NK-92 treated with Interleukin-12 subunit alpha and Interleukin-12 subunit beta, amount 100 ng/mL, for 24 hours (cell line): ENCODE results near the gene LRIT2.

Experiments
- DNase-seq: peaks from one replicate; lab custom pipeline; 2025; lab: John Stamatoyannopoulos, UW

Gene LRIT2

DNA sequence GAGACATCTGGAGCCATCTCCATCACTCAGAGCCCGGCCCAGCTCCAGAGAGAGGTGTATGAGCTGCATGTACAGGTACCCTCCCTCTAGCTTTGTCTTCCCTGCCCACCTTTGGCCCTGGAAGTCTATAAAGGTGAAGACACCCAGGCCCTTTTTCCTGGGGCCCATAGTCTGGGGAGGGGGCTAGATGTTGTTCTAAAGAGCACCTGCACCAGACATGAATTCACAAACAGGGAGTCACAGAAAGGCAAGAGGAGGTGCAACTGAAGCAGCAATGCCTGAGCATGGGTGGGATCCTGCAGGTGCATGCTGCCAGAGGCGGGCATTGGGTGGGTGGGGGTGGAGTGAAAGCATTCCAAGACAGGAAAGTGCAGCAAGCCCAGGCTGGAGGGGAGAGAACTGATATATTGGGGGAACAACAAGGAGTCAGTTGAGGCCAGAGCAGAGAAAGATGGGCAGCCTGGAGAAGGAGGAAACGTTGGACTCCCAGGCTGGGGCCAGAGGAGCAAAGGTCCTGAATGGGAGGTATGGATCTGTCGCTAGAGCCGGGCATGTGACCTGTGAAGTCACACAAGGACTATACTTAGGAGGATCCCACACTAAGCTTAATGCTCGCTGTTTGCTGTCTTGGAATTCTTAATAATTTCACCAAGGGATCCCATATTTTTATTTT lies 19.4 kb downstream of the LRIT2 start:
- no peak for DNase-seq

DNA sequence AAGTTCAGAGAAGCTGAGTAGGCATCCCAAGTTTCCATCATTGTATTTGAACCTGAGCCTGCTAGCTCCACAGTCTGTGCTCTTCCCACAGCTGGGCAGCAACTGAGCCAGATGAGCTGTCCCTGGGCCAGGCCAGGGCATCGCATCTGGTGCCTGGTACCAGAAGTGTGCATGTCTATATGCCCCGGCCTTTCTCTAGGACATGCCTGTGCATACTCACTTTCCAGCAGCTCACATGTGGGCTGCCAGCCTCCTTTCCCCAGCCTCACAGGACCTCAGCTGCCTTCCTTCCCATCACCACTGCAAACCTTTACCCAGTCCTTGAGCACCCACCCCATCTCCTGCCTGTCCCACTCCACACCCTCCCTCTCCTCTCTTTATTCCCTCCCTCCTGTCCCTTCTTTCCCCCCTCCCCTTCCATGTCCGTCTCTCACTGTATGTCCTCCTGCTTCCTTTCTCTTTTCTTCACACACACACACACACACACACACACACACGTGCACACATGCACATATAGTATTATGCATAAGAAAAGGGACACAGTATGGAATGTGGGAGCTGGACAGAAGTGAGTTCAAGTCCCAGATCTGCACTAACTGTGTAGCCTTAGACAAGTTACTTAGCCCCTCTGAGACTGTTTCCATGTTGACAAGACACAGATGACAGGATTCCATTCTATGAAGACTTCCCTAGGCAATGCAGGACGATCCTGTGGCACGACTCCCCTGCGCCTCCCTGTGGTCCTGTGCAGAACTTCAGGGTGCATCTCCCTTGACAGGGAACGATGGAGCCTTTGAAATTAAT lies 20.1 kb downstream of the LRIT2 start:
- DNase-seq, result peak; percentile 34

DNA sequence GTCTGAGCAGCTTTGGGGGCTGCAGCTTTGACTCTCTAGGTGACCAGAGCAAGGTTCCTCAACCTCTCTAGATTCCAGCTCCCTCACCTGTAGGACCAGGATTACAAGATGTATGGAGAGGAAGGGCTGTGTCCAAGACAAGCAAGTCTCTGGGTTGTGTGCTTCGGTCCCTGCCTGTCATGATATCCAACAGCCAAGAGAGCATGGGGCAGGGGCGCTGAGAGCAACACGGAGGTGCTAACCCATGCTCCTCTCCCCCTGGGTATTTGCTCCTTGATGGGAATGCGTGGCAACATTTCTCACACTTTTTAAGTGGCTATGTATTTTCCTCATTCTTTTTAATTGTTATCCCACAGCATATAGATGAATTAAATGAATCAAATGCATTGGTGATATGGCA lies 20.7 kb downstream of the LRIT2 start:
- no peak for DNase-seq

DNA sequence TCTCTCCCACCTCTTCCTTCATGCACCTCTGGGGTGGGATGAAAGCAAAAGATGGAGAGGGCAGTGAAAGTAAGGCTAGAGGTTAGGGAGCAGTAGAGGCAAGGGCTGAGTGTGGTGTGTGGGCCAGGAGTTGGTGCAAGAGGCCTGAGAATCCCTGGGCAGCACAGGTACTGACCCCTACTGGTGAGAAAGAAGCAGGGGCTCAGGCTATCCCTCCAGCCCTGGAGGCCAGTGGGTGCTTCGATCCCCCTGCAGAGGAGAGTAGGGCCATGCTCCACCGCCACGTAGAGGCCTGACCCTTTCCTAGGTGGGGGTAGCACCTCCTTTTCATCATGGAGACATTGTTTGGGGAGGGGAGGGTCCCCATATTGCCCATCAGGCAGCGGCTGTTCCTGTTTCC lies 21.2 kb downstream of the LRIT2 start:
- DNase-seq, result no peak

DNA sequence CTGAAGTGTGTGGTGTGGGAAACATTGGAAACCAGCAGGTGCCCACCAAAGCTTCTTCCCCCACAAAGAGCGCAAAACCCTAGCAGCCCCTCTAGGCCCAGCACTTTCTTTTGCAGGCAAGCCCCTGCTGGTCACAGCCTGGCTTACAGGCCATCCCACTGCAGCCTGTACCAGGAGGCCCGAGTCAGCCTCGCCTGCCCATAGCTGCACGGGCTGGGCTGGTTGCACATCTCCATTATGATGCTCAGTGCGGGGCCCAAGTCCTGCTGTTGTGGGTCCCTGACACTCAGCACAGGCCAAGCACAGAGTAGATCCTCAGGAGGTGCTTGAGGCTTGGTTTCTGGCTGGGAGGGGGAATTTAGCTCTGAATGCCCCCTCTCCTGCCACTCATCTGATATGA lies 23.0 kb downstream of the LRIT2 start:
- DNase-seq, result no peak

DNA sequence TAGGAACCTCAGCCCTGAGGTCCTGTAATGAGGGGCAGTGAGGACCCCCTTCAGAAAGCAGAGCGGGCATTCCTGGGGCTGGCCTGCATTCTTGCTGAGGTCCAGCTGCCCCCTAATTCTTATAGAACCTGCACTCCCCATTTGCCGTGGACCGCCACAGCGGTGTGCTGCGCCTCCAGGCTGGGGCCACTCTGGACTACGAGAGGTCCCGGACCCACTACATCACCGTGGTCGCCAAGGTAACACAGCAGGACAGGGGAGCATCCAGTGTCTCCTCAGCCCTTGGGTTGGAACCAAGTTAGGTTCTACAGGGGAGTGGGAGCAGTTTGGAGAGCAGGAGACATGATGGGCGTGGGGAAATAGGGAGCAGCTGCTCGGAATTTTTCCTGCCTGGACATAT lies 23.7 kb downstream of the LRIT2 start:
- DNase-seq, result no peak

DNA sequence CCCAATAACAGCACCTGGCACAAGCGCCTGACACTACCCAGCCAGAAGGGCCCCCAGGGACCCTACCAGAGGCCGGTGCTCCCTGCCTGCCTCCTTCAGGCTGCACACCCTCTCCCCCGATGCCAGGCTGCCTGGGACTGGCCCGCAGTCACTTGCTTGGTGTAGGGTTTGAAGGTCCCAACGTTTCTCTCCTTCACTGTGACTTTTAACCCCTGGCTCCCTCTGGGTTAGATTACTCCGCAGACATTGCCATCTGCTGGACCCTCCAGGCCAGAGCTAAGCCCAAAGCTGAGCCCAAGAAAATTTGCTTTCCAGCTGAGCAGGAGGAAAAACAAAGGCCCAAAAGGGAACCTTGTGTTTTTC lies 24.1 kb downstream of the LRIT2 start:
- DNase-seq, result no peak

DNA sequence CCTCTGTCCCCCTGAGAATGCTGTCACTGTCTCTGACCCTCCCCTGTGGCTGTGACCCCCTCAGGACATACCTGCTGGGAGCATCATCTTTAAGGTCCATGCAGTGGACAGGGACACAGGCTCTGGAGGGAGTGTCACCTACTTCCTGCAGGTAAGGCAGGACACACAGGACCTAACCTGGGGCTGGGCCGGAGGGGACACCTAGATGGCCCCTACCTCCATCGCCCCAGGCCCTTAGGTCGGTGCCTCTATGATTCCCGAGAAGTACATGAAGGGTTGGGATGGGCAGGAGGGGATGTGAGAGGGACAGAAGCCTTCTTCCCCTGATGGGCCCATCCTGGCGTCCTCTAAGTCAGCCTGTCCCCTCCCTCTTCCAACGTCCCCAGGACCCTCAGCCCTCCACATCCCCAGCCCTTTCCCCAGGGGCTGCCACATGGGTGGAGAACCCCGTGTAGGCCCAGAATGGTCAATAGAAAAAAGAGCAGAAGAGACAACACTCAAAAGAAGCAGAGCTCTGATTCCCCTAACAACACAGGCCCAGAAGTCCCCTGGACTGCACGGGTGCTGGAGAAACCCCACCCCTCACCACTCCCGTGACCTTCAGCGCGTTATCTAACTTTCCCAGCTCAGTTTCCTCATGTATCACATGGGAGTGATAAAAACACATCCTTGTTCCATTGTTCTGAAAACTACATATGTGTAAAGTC lies 24.7 kb downstream of the LRIT2 start:
- DNase-seq, result no peak

DNA sequence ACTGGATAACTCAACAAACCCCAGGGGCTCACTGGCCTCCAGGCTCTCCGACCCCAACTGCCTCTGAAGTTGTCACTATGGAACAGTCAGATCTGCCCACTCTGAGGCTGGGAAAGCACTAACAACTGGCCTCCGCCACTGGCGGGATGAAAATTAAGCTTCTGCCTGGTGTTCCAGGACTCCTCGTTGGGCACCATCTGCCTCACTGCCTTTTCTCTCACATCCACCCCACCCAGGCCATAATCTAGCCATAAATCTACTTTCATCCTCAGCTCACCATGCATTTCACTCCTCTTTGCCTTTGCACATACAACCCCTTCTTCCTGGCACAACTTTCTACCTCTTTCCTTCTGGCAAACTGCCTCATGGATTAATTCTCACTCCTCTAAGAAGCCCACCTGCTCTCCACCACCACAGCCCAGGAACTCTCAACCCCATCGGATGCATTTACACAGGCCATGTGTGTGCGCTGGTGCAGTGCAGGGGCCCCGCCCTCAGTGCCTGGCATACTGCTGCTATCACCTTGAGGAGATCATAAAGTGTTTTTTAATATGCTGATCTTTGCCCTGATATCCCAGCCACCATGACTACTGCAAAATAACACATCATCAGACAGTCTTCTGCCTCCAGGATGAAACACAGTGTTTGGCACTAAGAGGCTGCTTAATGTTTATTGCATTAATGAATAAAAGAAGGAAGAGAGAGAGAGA lies 27.0 kb downstream of the LRIT2 start:
- no peak for DNase-seq

DNA sequence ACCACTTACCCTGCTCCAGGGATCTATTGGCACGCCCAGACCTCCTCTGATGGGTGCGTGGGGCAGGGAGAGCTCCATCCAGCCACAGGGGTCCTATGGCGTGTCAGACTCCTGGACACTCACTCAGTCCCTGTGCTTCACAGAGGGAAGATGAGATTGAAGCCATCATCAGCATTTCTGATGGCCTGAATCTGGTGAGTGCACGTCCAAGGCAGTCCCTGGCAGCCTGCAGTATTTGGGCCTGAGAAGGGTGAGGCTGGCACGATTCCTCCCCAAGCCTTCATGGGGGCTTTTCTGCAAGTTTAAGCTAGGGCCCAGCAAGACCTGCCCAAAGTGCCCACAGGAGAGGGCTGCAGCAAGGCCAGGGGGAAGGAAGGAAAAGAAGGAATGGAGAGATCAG lies 27.7 kb downstream of the LRIT2 start:
- DNase-seq, result no peak

DNA sequence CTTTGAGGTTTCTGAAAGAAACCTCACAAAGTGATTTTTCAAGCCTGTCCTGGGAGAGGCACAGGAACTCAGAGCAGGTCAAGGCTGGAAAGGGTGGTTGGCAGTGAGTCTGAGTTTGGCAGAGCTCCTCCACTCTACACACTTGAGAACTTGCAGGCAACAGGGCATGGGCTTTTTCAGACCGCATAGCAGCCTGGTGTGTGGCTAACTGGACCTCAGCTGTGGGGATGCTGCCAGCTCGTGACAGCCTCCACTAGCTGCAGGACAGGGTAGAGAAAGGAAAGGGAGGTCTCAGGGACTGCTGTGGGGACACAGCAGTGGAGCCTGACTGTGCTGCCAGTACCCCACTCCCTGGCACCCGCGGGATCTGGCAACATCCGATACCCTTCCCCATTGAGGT lies 28.4 kb downstream of the LRIT2 start:
- DNase-seq, result no peak

DNA sequence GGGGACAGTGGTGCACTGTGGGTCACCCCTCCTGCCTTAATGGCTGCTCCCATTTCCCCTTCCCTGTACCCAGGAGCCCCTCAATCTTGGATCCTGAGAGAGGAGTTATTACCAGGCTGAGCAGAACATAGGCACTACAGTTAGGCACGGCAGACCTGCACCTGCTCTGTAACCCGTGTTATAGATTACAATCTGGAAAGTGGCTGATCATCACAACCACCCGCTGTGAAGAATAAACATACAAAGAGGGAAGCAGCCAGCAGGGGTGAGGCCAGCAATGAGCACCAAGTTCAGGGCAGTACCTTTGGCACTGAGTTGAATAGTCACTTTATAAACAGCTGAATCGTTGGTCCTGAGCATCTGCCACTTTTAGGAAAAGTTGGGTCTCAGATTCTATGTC lies 29.3 kb downstream of the LRIT2 start:
- no peak for DNase-seq

DNA sequence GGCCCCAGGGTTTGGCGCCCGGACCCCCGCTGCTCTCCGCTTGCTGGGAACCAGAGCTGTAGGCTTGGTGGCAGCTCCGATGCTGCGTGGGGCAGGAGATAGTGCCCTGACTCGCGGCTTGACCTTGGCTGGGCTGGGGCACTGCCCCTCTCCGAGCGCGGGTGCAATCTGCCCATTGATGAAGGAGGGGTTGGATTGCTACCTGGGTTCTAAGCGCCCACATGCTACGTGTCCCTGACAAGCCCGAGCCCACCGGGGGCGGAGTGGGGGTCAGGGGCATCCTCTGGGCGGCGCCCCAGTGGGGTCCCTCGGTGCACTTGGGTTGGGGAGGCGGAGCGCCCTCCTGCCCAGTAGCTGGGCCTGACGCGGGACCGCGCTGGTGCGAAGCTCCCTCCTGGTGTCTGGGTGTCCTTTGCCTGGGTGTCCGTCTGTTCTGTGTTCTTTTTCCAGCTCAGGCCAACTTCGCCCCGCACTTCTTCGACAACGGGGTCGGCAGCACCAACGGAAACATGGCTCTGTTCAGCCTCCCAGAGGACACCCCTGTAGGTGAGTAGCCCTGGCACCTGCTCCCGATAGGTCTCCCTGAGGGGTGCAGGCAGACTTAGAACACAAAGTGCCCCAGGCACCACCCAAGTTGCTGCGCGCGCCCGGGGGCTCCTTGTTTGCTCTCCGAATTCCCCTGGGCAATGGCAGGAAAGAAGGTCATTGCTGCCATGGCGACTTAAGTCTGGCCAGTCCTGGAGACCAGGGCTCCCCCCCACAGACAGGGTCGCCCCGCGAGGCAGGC lies 30.1 kb downstream of the LRIT2 start:
- DNase-seq, result no peak

DNA sequence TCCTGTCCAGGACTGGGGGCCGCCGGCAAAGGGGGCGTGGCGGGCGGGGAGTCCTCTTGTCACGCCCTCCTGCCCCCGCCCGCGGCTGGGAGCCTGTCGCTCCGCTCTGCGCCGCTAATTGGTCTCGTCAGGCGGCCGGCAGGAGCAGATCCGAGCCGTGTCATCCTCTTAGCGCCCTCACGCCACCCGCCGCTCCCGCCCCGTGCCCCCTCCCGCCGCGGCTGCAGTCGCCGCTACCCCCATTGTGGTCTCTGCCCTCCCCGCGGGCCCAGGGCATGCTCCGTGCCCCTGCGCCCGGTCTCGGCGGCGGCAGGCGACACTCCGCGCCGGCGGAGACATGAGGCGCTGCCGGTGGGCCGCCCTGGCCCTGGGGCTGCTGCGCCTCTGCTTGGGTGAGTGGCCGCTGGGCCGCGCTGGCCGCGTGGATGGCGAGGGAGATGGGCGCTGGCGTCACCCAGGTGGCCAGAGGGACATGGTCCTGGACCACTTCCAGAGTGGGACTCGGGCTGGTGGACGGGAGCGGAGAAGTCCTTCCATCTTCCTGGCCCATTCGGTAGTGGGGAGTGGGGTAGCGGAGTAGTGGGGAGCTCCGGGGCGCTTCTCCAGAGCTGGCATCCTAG lies 30.8 kb downstream of the LRIT2 start, which contains the start of gene CDHR1:
TSS of gene CDHR1 (plus strand) at position 114 of the 620 bp plus-strand sequence. CDS start at position 338, 224 bp downstream.
- DNase-seq, result no peak

DNA sequence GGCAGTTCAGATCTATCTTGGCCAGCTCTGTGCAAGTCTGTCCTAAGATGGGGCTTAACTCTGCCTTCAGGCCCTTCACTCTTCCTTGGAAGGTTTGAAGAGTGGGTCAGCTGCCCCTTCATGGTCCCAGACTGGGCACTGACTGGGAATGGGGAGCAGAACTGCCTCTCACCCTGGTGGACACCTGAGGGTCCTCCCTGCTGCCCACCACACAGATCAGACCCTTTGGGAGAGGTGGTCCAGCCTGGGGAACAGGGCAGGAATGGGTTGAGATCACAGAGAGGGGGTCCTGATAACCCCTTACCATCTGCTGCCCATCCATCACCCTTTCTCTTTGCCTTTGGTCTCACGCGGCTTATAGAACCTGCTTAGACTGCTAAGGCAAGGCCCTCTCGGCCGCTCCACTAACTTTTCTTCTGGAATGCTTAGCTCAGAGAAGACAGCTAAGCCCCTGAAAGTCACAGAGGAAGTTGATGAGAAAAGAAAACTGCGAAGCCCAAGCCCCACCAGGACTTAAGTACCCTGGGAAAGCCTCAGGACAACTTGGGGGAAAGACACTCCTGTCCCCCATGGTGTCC lies 31.4 kb downstream of the LRIT2 start:
- DNase-seq, result no peak

DNA sequence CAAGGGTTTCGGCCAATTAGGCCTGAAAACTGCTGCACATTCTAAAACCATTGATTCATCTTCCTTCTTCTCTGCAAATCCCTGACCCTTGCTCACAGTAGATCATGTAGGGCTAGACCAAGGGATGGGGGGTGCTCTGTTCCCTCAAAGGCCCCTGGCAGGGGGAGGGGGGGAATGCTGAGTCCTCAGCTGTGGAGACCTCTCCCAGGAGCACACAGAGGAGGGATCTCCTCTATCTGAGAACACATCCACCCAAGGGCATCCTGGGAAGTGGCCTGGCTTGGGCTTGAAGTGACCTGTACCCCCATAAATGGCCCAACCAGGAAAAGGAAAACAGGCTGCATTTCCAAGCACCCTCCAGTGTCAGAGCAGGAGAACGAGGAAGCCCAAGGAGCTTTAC lies 32.0 kb downstream of the LRIT2 start:
- DNase-seq, result no peak

DNA sequence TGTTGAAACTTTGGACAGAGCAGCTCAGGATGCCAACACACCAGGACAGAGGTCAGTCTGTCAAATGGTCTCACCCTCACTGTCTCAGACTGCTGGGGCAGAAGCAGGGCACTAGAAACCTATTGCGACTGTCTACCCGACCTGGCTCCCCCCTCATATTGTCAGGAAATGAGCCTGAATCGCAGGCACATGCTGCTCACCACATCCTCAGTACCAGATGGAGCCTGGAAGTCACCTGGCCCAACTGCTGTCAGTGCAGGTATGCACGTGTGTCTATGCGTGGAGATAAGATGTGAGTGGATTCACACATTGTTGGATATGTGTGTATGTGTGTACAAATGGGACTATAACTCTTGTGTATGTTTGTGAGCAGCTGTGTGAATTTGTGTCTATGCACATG lies 34.2 kb downstream of the LRIT2 start:
- DNase-seq, result no peak

DNA sequence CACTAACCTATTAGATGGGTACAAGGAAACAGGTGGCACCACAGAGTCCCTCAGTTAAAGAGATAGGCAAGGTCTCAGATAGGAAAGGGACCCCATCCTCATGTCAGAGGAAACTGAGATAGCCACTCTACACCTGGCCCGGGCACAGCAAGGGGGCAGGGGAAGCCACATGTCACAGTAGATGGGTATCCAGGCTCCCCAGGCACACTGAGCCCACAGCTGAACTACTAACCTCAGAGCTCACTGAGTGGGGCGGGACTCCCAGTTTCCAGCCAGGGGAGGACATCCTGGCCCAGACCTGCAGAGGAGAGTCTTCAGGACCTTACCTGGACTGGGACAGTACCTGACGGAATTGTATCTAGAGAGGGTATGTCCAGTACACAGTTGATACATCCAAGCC lies 34.7 kb downstream of the LRIT2 start:
- no peak for DNase-seq

DNA sequence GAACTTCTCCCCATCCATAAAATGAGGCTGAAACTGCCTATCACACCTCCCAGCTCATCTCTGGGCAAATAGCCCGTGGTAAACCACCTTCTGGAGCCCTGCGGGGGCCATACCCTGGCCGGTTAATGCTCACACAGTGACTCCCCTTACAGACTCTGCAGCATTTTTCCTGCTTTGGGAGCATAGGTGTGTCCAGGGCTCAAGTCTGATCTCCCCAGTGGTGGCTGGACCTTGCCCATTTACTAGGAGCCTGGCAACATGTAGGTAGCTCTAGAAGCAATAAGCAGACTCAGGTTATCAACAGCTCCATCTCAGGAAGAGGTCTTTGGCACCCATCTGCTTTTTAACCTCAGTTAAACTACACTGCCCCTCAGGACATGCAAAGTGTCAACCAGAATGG lies 36.5 kb downstream of the LRIT2 start:
- DNase-seq, result no peak

DNA sequence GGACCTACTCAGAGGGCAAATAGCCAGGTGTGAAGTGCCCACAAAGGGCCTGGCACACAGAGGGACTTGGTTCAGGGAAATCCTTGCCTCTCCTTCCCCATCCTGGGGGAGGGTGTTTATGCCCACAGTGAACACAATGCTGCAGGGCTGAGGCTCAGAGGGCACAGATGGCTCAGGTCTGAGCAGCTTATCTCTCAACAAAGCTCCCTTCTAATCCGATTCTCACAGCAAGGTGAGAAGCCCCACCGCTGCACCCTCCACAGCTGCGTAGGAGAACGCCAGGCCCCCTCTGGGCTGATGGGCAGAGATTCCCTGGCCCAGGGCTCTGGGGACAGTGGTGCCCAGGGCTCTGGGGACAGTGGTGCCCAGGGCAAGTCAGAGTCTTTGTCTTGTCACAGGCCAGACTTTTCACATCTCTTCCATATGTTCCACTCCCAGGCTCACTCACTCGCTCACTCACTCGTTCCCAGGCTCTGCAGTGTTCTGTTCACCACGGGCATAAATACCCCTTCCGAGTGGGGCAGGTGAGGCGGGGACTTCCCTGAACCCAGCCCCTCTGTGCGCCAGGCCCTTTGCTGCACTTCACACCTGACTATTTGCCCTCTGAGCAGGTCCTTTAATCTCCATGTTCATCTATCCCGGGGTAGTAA lies 39.7 kb downstream of the LRIT2 start:
- no peak for DNase-seq
